IMR-90 (cell line): ENCODE data around the gene PTPRC. TPM values are rescaled to one million over a fixed set of nuclear protein-coding genes. Genes with fewer than 3 reads are reported as not detected.

Experiments used
- ATAC-seq: fragments of 200-7000 bp; cut with Tn5 transposase; 2 replicates; pipeline ENCODE4 v1.9.1; 2020; ENCODE audit warnings: low read depth, mild to moderate bottlenecking, moderate library complexity
- BruUV-seq: library from RNA; stranded (reverse); fragments of 400-500 nt; replicated peaks from 2 replicates; lab custom pipeline; 2021; lab: Mats Ljungman, UMichigan
- CTCF ChIA-PET: fragments of 300-600 bp; formaldehyde crosslinking; extraction: SDS; loops from one replicate; lab custom pipeline; 2021; ENCODE audit warnings: antibody characterized with exemption; lab: Yijun Ruan, JAX
- POLR2A ChIA-PET: fragments of 300-600 bp; sonication (Branson Sonifier 250); formaldehyde crosslinking; loops from one replicate; lab custom pipeline; 2022; ENCODE audit warnings: antibody characterized with exemption; ENCODE audit not compliant: unreplicated experiment; lab: Charles Lee
- DNase-seq: peaks from one replicate; pipeline ENCODE4 v3.0.0; 2013
- H2AFZ ChIP-seq: replicated peaks from 2 replicates; pipeline ENCODE3; 2013; ENCODE audit warnings: low read length, mild to moderate bottlenecking; ENCODE audit not compliant: poor library complexity
- H2AK5ac ChIP-seq: 2 replicates; pipeline ENCODE4 v1.6.1; 2013; ENCODE audit warnings: low read depth, low read length, inconsistent platforms
- H2AK9ac ChIP-seq: replicated peaks from 2 replicates; pipeline ENCODE3; 2013; ENCODE audit warnings: mild to moderate bottlenecking, low read depth, low read length, moderate library complexity; ENCODE audit not compliant: poor library complexity
- H2BK120ac ChIP-seq: 2 replicates; pipeline ENCODE4 v1.6.1; 2013; ENCODE audit warnings: low read depth, low read length, inconsistent platforms
- H2BK15ac ChIP-seq: 3 replicates; pipeline ENCODE4 v1.6.1; 2013; ENCODE audit warnings: low read depth, low read length, inconsistent platforms
- H2BK20ac ChIP-seq: 2 replicates; pipeline ENCODE4 v1.6.1; 2013; ENCODE audit warnings: low read depth, mild to moderate bottlenecking, inconsistent platforms, low read length, moderate library complexity
- H2BK5ac ChIP-seq: 2 replicates; pipeline ENCODE4 v1.6.1; 2013; ENCODE audit warnings: mild to moderate bottlenecking, low read depth, low read length, inconsistent platforms; ENCODE audit not compliant: poor library complexity, severe bottlenecking
- H3K14ac ChIP-seq: replicated peaks from 2 replicates; pipeline ENCODE4 v1.6.1; 2013; ENCODE audit warnings: low read depth, low read length, inconsistent platforms
- H3K18ac ChIP-seq: 2 replicates; pipeline ENCODE4 v1.6.1; 2013; ENCODE audit warnings: low read depth, low read length, control low read depth
- H3K23ac ChIP-seq: 2 replicates; pipeline ENCODE4 v1.6.1; 2013; ENCODE audit warnings: low read depth, low read length, inconsistent platforms
- H3K27ac ChIP-seq: 2 replicates; pipeline ENCODE4 v1.5.1; 2013; ENCODE audit warnings: mild to moderate bottlenecking, control low read depth, low read length; ENCODE audit not compliant: insufficient read depth
- H3K27me3 ChIP-seq: 2 replicates; pipeline ENCODE4 v1.6.1; 2013; ENCODE audit warnings: low read length; ENCODE audit not compliant: control insufficient read depth, insufficient read depth
- H3K36me3 ChIP-seq: 2 replicates; pipeline ENCODE4 v1.6.1; 2013; ENCODE audit warnings: low read length, mixed read lengths; ENCODE audit not compliant: control insufficient read depth, insufficient read depth
- H3K4ac ChIP-seq: 2 replicates; pipeline ENCODE4 v1.6.1; 2013; ENCODE audit warnings: low read depth, low read length, inconsistent platforms
- H3K4me1 ChIP-seq: 2 replicates; pipeline ENCODE4 v1.6.1; 2013; ENCODE audit warnings: low read length, mixed read lengths; ENCODE audit not compliant: control insufficient read depth, insufficient read depth
- H3K4me2 ChIP-seq: 2 replicates; pipeline ENCODE4 v1.6.1; 2013; ENCODE audit warnings: low read depth, mild to moderate bottlenecking, control low read depth, low read length, moderate library complexity
- H3K4me3 ChIP-seq: 2 replicates; pipeline ENCODE4 v1.5.1; 2013; ENCODE audit warnings: low read depth, mild to moderate bottlenecking, control low read depth, low read length, moderate library complexity; ENCODE audit not compliant: insufficient read depth
- H3K56ac ChIP-seq: 2 replicates; pipeline ENCODE4 v1.6.1; 2013; ENCODE audit warnings: low read length, inconsistent platforms; ENCODE audit not compliant: insufficient read depth; ENCODE audit errors: extremely low read depth
- H3K79me1 ChIP-seq, 2 experiments: 2 replicates each; pipeline ENCODE4 v1.6.1; 2013; ENCODE audit warnings: low read length in 2 of 2, inconsistent platforms in 1 of 2, low read depth in 1 of 2
- H3K9ac ChIP-seq: 2 replicates; pipeline ENCODE4 v1.6.1; 2013; ENCODE audit warnings: low read depth, low read length, control low read depth
- H3K9me1 ChIP-seq: 2 replicates; pipeline ENCODE4 v1.6.1; 2013; ENCODE audit warnings: low read length, inconsistent platforms; ENCODE audit not compliant: insufficient read depth
- H3K9me3 ChIP-seq: 2 replicates; pipeline ENCODE4 v1.6.1; 2013; ENCODE audit warnings: low read length; ENCODE audit not compliant: control insufficient read depth, insufficient read depth
- H4K20me1 ChIP-seq: 2 replicates; pipeline ENCODE4 v1.6.1; 2013; ENCODE audit warnings: low read length, inconsistent platforms; ENCODE audit not compliant: insufficient read depth
- H4K5ac ChIP-seq: 2 replicates; pipeline ENCODE4 v1.6.1; 2013; ENCODE audit warnings: mild to moderate bottlenecking, low read depth, low read length, control low read depth
- H4K8ac ChIP-seq, 2 experiments: 2 replicates each; pipeline ENCODE4 v1.6.1; 2013; ENCODE audit warnings: low read depth in 2 of 2, low read length in 2 of 2, control low read depth in 1 of 2, inconsistent platforms in 1 of 2
- H4K91ac ChIP-seq: 2 replicates; pipeline ENCODE4 v1.6.1; 2013; ENCODE audit warnings: low read depth, low read length, inconsistent platforms; ENCODE audit not compliant: insufficient read depth
- BHLHE40 ChIP-seq: fragments of 150-350 bp; IDR thresholded peaks from 2 replicates; pipeline ENCODE4 v1.6.1; 2016; ENCODE audit warnings: mild to moderate bottlenecking, low read depth, low read length
- CEBPB ChIP-seq: IDR thresholded peaks from 2 replicates; pipeline ENCODE4 v1.6.1; 2012; ENCODE audit warnings: low read depth, low read length, improper control_type of control experiment
- CHD1 ChIP-seq: IDR thresholded peaks from 2 replicates; pipeline ENCODE4 v1.6.1; 2012; ENCODE audit warnings: low read depth, low read length, improper control_type of control experiment
- CTCF ChIP-seq: conservative IDR thresholded peaks from 2 replicates; pipeline ENCODE4 v1.5.1; 2012; ENCODE audit warnings: mild to moderate bottlenecking, low read depth, low read length, improper control_type of control experiment
- FOS ChIP-seq: fragments of 150-350 bp; IDR thresholded peaks from 2 replicates; pipeline ENCODE4 v1.6.1; 2016; ENCODE audit warnings: low read depth, low read length
- MAFK ChIP-seq: IDR thresholded peaks from 2 replicates; pipeline ENCODE4 v1.6.1; 2012; ENCODE audit warnings: low read depth, low read length, improper control_type of control experiment
- RAD21 ChIP-seq: IDR thresholded peaks from 2 replicates; pipeline ENCODE4 v1.6.1; 2012; ENCODE audit warnings: low read length, improper control_type of control experiment
- RCOR1 ChIP-seq: IDR thresholded peaks from 2 replicates; pipeline ENCODE4 v1.6.1; 2012; ENCODE audit warnings: mild to moderate bottlenecking, low read length, improper control_type of control experiment; ENCODE audit not compliant: insufficient replicate concordance
- SMC3 ChIP-seq: fragments of 150-350 bp; IDR thresholded peaks from 2 replicates; pipeline ENCODE4 v1.6.1; 2016; ENCODE audit warnings: low read depth, mild to moderate bottlenecking, antibody characterized with exemption, low read length, moderate library complexity
- dilution Hi-C: fragments of 300-500 bp; cut with HindIII; formaldehyde crosslinking; loops from one replicate; pipeline ENCODE4 v1.14.3; 2018; ENCODE audit warnings: low sequenced_read_pairs; ENCODE audit not compliant: unreplicated experiment
- in situ Hi-C: fragments of 300-500 bp; cut with MboI; formaldehyde crosslinking; loops from 3 replicates; pipeline ENCODE4 v1.14.3; 2019; ENCODE audit warnings: low sequenced_read_pairs, inconsistent platforms, mixed read lengths
- intact Hi-C: fragments of 100-400 bp; cut with micrococcal nuclease; formaldehyde crosslinking; loops from 2 replicates; pipeline ENCODE4 v1.10.0; 2022
- polyA plus RNA-seq, 3 experiments: library from polyadenylated mRNA; depleted of rRNA; stranded (reverse); fragments of >200 nt; gene quantifications; 2 replicates each; pipeline ENCODE4 v1.2.3, GENCODE V29; 2012; ENCODE audit warnings: low replicate concordance in 1 of 3
- total RNA-seq: library from RNA; depleted of rRNA; stranded (reverse); fragments of >200 nt; gene quantifications from 2 replicates; pipeline ENCODE4 v1.2.3, GENCODE V29; 2012
- TF ChIP-seq, protein P1 (sequence below): fragments of 150-350 bp; IDR thresholded peaks from 2 replicates; pipeline ENCODE4 v1.6.1; 2016; ENCODE audit warnings: low read depth, mild to moderate bottlenecking, low read length, moderate library complexity, borderline replicate concordance

Gene PTPRC
- total and polyA plus RNA-seq, 2 of the 4 experiments (the other 2 are of a cell fraction) = not detected

GRCh38 chr1:198635964-198636363 is 2.9 kb upstream of the PTPRC start:
- no peaks in the 10 kb centered on the region for H3K9me1 ChIP-seq
- no TSS peak for BruUV-seq
- no peak overlapping the region for H3K18ac ChIP-seq
- no peaks in the 10 kb centered on the region for H3K36me3 ChIP-seq
- no peak overlapping the region for H4K5ac ChIP-seq
- H2BK15ac ChIP-seq = no peak overlapping the region
- no peak overlapping the region for H2AFZ ChIP-seq
- in situ Hi-C loops = no loop called here
- no peak overlapping the region for H3K4me3 ChIP-seq
- TF ChIP-seq MAFK = no peak
- no peak for TF ChIP-seq BHLHE40
- no peak for TF ChIP-seq FOS
- no peak for TF ChIP-seq RCOR1
- TF ChIP-seq, protein P1, sequence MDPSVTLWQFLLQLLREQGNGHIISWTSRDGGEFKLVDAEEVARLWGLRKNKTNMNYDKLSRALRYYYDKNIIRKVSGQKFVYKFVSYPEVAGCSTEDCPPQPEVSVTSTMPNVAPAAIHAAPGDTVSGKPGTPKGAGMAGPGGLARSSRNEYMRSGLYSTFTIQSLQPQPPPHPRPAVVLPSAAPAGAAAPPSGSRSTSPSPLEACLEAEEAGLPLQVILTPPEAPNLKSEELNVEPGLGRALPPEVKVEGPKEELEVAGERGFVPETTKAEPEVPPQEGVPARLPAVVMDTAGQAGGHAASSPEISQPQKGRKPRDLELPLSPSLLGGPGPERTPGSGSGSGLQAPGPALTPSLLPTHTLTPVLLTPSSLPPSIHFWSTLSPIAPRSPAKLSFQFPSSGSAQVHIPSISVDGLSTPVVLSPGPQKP = no peak
- TF ChIP-seq CHD1 = no peak
- TF ChIP-seq RAD21 = no peak
- TF ChIP-seq CEBPB = no peak
- no peak for TF ChIP-seq SMC3
- no peak for TF ChIP-seq CTCF
- no peak overlapping the region for H2BK120ac ChIP-seq
- no peaks in the 10 kb centered on the region for H3K4me1 ChIP-seq
- H3K9me3 ChIP-seq = no peaks in the 10 kb centered on the region
- no peak overlapping the region for H3K4ac ChIP-seq
- ChIA-PET CTCF (no interaction called here), POLR2A (no interaction called here)
- DNase-seq (no peak), ATAC-seq (no peak)
- no peaks in the 10 kb centered on the region for H4K20me1 ChIP-seq
- H3K9ac ChIP-seq = no peak overlapping the region
- H2BK5ac ChIP-seq = no peak overlapping the region
- no peak overlapping the region for H2BK20ac ChIP-seq
- no peak overlapping the region for H4K8ac ChIP-seq
- no peak overlapping the region for H4K91ac ChIP-seq
- H2AK5ac ChIP-seq = no peak overlapping the region
- intact Hi-C loops = no loop called here
- no peak overlapping the region for H3K14ac ChIP-seq
- H3K4me2 ChIP-seq = no peak overlapping the region
- H3K23ac ChIP-seq = no peak overlapping the region
- H2AK9ac ChIP-seq = no peak overlapping the region
- no peak overlapping the region for H3K56ac ChIP-seq
- H3K27me3 ChIP-seq = no peaks in the 10 kb centered on the region
- dilution Hi-C loops = no loop called here
- H3K79me1 ChIP-seq = no peaks in the 10 kb centered on the region
- H3K27ac ChIP-seq = no peak overlapping the region
